ENCODE data around the gene WDPCP. TPM values are rescaled to one million over a fixed set of nuclear protein-coding genes. Genes with fewer than 3 reads are reported as not detected.
"Not testable (repeated sequence)": the region's sequence is repeated elsewhere in the genome, so short reads cannot be mapped to it uniquely, and the experiment has no call there.

The WDPCP gene
- total RNA-seq (ENCODE audit: unreplicated experiment), result 4.3 TPM
- long read RNA-seq, result 0 reads

DNA sequence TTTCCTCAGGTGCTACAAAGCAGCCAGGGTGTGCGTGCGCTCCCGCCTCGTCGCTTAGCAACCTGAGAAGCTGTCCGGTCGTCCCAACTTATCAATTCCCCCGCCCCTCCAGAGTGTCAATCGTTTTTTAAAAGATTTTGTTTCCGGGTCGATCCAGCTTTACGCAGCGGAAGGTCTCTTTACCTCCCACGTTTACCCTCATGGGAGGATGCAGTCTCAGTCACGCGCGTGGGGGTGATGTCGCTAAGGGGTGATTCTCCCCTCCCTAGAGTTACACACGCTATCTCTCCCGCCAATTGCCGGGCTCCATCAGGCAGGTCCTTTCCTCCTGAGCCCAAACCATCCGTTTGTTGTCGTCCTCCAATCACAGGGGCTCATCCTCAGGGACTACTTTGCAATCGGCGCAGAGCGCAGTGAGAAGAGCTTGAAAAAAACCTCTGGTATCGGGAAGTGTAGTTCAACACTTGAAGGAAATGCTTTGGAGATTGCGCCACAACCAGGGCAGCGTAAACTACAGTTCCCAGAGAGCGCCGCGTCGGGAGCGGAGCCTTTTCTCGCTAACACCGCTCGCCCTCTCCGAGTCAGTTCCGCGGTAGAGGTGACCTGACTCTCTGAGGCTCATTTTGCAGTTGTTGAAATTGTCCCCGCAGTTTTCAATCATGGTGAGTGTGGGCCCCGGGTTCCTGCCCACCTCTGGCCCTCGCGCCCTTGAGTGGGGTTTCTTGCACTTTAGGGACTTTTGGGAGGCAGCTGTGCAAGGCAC is at the start of gene WDPCP, which contains the start of gene MDH1:
TSS of gene WDPCP (minus strand) at position 93 of the 763 bp plus-strand sequence. CDS start 206 bp downstream, outside the sequence.
TSS of gene MDH1 (plus strand) at position 579 of the 763 bp plus-strand sequence. CDS start at position 660, 81 bp downstream.
- peak within 1 kb of the TSS; percentile 97 for H3K4me3 Mint-ChIP-seq (ENCODE audit: unreplicated experiment)
- TF ChIP-seq, protein P1, sequence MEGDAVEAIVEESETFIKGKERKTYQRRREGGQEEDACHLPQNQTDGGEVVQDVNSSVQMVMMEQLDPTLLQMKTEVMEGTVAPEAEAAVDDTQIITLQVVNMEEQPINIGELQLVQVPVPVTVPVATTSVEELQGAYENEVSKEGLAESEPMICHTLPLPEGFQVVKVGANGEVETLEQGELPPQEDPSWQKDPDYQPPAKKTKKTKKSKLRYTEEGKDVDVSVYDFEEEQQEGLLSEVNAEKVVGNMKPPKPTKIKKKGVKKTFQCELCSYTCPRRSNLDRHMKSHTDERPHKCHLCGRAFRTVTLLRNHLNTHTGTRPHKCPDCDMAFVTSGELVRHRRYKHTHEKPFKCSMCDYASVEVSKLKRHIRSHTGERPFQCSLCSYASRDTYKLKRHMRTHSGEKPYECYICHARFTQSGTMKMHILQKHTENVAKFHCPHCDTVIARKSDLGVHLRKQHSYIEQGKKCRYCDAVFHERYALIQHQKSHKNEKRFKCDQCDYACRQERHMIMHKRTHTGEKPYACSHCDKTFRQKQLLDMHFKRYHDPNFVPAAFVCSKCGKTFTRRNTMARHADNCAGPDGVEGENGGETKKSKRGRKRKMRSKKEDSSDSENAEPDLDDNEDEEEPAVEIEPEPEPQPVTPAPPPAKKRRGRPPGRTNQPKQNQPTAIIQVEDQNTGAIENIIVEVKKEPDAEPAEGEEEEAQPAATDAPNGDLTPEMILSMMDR (IDR thresholded peaks at IDR 0.05; ENCODE audit: partially characterized antibody, unreplicated experiment), result no peak
- DNase-seq, result peak; percentile 87
- H3K4me1 Mint-ChIP-seq (ENCODE audit: low read depth, unreplicated experiment), result no peaks in the 10 kb centered on the region
- H3K9me3 Mint-ChIP-seq (ENCODE audit: unreplicated experiment), result no peaks in the 10 kb centered on the region
- H3K27ac Mint-ChIP-seq (ENCODE audit: unreplicated experiment), result peak within 1 kb of the TSS; percentile 81
- H3K36me3 Mint-ChIP-seq (ENCODE audit: unreplicated experiment), result no peaks in the 10 kb centered on the region
- H3K27me3 Mint-ChIP-seq (ENCODE audit: unreplicated experiment), result peaks cover 3% of the 10 kb centered on the region

GRCh38 chr2:63632382-63632781 is 44.1 kb upstream of the WDPCP start:
- no peak for DNase-seq
- TF ChIP-seq, protein P1 (IDR thresholded peaks at IDR 0.05; ENCODE audit: partially characterized antibody, unreplicated experiment), result no peak

DNA sequence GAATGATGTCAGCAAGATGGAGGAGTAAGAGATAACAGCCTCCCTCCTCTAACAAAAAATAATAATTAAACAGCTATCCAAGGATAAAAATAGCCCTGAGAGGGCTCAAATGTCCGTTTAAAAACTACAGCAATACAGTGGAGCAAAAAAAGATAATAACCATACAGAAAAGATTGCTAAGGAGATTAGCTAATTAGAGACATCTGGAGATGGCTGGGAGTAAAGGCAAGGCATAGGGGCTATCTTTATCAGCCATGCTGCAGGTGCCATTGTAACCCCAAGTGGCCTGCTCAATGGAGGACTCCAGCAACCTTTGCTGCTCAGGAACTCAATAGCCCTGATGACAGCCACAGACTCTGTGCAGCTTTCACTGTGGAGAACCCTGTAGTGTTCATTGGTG is 43.2 kb upstream of the WDPCP start:
- TF ChIP-seq, protein P1 (IDR thresholded peaks at IDR 0.05; ENCODE audit: partially characterized antibody, unreplicated experiment), result no peak
- peaks cover 1% of the 10 kb centered on the region for H3K9me3 Mint-ChIP-seq (ENCODE audit: unreplicated experiment)
- no peak overlapping the region for H3K4me3 Mint-ChIP-seq (ENCODE audit: unreplicated experiment)
- no peaks in the 10 kb centered on the region for H3K27me3 Mint-ChIP-seq (ENCODE audit: unreplicated experiment)
- no peak for DNase-seq
- peaks cover 10% of the 10 kb centered on the region for H3K36me3 Mint-ChIP-seq (ENCODE audit: unreplicated experiment)
- H3K27ac Mint-ChIP-seq (ENCODE audit: unreplicated experiment), result no peak overlapping the region
- H3K4me1 Mint-ChIP-seq (ENCODE audit: low read depth, unreplicated experiment), result no peaks in the 10 kb centered on the region

More at GRCh38 chr2:63632382-63632781, 44.1 kb upstream of the WDPCP start:
- peaks cover 10% of the 10 kb centered on the region for H3K36me3 Mint-ChIP-seq (ENCODE audit: unreplicated experiment)
- H3K4me3 Mint-ChIP-seq (ENCODE audit: unreplicated experiment), result no peak overlapping the region
- no peak overlapping the region for H3K27ac Mint-ChIP-seq (ENCODE audit: unreplicated experiment)
- no peaks in the 10 kb centered on the region for H3K4me1 Mint-ChIP-seq (ENCODE audit: low read depth, unreplicated experiment)
- H3K9me3 Mint-ChIP-seq (ENCODE audit: unreplicated experiment), result peaks cover 1% of the 10 kb centered on the region
- no peaks in the 10 kb centered on the region for H3K27me3 Mint-ChIP-seq (ENCODE audit: unreplicated experiment)

- no peak overlapping the region for H3K4me3 Mint-ChIP-seq (ENCODE audit: unreplicated experiment)
- H3K9me3 Mint-ChIP-seq (ENCODE audit: unreplicated experiment), result peaks cover 1% of the 10 kb centered on the region
- no peaks in the 10 kb centered on the region for H3K27me3 Mint-ChIP-seq (ENCODE audit: unreplicated experiment)
- H3K27ac Mint-ChIP-seq (ENCODE audit: unreplicated experiment), result no peak overlapping the region
- no peak for DNase-seq
- H3K4me1 Mint-ChIP-seq (ENCODE audit: low read depth, unreplicated experiment), result no peaks in the 10 kb centered on the region
- H3K36me3 Mint-ChIP-seq (ENCODE audit: unreplicated experiment), result peaks cover 10% of the 10 kb centered on the region
- TF ChIP-seq, protein P1 (IDR thresholded peaks at IDR 0.05; ENCODE audit: partially characterized antibody, unreplicated experiment), result no peak
Observed at GRCh38 chr2:63628403-63628942, 40.2 kb upstream of the WDPCP start.

DNA sequence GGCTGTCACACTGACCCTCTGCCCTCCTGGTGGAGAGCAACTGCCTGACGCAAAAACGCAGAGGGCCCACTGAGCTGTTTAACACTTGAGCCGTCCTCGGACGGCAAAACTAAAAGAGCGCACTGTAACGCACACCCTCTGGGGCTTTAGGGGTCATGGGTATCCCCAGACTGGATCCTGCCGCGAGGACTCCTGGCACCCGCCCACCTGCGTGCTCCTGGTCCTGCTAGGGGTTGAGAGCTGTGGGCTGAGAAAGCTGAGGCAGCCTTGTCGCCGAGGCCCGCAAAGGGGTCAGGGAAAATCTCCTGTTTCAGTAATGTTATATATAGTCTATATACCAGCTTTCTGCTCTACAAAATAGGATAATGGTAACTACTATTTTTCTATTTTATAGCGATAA is 39.6 kb upstream of the WDPCP start:
- Mint-ChIP-seq H3K9me3 (ENCODE audit: unreplicated experiment) (peaks cover 3% of the 10 kb centered on the region), H3K4me1 (ENCODE audit: low read depth, unreplicated experiment) (no peaks in the 10 kb centered on the region), H3K27ac (ENCODE audit: unreplicated experiment) (no peak overlapping the region), H3K4me3 (ENCODE audit: unreplicated experiment) (no peak overlapping the region), H3K27me3 (ENCODE audit: unreplicated experiment) (no peaks in the 10 kb centered on the region), H3K36me3 (ENCODE audit: unreplicated experiment) (peaks cover 10% of the 10 kb centered on the region)
- TF ChIP-seq, protein P1 (IDR thresholded peaks at IDR 0.05; ENCODE audit: partially characterized antibody, unreplicated experiment), result no peak
- DNase-seq, result no peak

- not testable (repeated sequence) for H3K9me3 Mint-ChIP-seq (ENCODE audit: unreplicated experiment); H3K27ac Mint-ChIP-seq (ENCODE audit: unreplicated experiment); H3K27me3 Mint-ChIP-seq (ENCODE audit: unreplicated experiment); H3K4me3 Mint-ChIP-seq (ENCODE audit: unreplicated experiment); DNase-seq; H3K4me1 Mint-ChIP-seq (ENCODE audit: low read depth, unreplicated experiment); H3K36me3 Mint-ChIP-seq (ENCODE audit: unreplicated experiment)
Observed at GRCh38 chr2:63623763-63624162, 35.5 kb upstream of the WDPCP start.
